ENCODE data around the gene SERTM1.

- TF ChIP-seq CTCF (IDR thresholded peaks at IDR 0.05) (no peak), POLR2A (IDR thresholded peaks at IDR 0.05) (no peak)
Observed at GRCh38 chr13:36746051-36746450, 72.2 kb downstream of the SERTM1 start.
